IPS DF 4.7 (cell line): ENCODE data around the gene LRGUK.
"Not testable (repeated sequence)": the region's sequence is repeated elsewhere in the genome, so short reads cannot be mapped to it uniquely, and the experiment has no call there.

ENCODE experiments used
- DNase-seq: peaks from one replicate; pipeline ENCODE4 v3.0.0-alpha.2; 2013; ENCODE audit warnings: low spot score; ENCODE audit errors: extremely low read depth

The LRGUK gene

DNA sequence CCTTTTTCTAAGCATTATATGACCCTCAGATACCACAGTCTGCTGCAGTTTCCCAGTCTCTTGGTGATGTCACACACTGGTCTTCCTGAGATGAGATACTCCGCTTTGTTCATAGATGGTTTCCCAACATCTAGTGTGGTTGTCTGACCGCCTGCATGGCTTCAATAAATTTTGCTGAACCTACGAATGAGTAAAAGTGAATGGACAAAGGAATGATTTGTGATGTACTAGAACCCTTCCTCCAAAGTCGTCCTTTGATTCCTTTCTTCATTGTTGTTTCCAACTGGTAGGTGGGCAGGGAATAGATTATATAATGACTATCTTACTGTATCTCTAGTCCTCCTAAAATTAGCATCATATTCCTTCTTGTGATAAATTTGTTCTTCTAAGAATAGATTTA is 107.1 kb downstream of the LRGUK start:
- no peak for DNase-seq

- no peak for DNase-seq
Observed at GRCh38 chr7:134245253-134245652, 118.1 kb downstream of the LRGUK start.

- no peak for DNase-seq
Observed at GRCh38 chr7:134246347-134246746, 119.2 kb downstream of the LRGUK start.

DNA sequence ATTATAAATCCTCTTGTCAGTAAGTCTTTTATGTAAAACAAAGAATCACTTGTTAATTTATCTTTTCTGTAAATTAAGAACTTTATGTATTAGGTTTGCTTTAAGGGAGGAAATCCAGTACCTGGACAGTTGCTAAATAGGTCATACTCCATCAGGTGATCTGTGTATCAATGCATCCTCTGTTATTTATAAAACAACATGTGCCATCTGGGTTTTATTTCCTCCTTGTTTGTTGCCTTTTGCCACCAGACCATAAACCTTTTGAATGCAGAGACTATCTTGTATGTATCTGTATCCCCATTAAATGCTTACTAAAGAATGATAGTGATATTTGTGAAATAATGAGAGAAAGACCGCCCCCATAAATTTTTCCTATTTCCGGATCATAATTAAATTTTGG is 119.6 kb downstream of the LRGUK start:
- DNase-seq, result no peak

DNA sequence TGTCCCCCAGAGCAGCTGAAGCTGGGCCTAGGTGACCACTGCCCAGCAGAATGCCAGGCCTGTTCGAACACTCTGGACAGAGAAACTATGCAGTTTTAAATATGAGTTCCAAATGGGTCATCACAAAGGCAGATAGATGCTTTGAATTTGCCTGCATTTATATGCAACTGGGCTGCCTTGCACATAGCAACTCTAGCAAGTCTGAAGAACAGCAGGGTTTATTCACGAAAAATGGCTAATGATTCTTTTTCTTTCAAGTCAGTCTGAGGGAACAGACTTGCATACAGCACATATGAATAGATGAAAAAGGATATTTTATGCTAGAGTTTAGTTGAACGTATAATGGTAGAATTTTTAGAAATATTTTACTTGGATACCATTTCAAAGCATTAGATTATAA is 121.1 kb downstream of the LRGUK start:
- DNase-seq, result no peak

DNA sequence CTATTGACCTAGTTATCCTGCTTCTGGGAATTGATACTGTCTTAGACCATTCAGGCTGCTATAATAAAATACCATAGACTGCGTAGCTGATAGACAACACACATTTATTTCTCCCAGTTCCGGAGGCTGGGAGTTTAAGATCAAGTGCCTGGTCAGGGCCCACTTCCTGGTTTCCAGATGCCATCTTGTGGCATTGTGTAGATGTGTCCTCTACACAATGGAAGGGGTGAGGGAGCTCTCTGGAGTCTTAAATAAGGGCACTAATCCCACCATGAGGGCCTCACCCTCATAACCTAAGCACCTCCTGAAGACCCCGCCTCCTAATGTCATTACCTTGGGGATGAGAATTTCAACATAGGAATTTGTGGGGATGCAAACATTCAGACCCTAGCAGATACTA is 127.2 kb downstream of the LRGUK start:
- DNase-seq, result no peak

- peak; percentile 14 for DNase-seq
Observed at GRCh38 chr7:134255814-134256213, 128.7 kb downstream of the LRGUK start.

DNA sequence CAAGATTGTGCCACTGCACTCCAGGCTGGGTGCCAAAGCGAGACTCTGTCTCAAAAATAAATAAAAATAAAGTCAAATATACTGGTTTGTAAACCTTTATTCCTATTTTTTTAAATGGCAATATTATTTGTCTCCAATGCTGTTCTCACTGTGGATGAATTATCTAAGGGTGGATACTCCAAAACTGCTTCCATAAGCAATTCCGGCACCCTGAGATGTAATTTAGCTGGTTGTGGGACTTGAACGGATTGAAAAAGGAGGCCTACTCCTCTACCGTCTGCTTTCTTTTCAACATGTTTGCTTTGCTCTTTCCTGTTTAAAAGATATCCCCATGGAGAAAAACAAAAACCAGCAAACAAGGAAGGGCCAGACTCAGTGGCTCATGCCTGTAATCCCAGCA is 135.2 kb downstream of the LRGUK start:
- no peak for DNase-seq

- no peak for DNase-seq
Observed at GRCh38 chr7:134276951-134277350, 149.8 kb downstream of the LRGUK start.

GRCh38 chr7:134278502-134279153 is 151.5 kb downstream of the LRGUK start:
- DNase-seq, result no peak

DNA sequence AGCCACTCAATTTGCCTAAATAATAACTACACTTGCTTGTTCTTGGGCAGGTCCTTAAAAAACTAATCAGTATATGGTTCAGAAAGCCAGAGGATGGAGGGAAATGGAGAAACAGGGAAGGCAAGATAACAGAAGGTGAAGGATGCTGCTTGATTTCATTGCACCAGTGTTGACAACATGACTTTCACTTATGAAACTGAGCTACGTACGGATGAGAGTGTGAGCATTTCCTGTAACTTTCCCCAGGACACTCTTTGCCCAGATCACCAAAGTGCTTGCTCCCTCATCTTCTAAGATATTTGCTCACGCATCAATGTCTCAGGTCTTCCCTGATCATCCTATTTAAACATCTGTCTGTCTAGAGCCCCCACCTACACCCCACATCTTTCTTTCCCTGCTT is 152.2 kb downstream of the LRGUK start:
- DNase-seq, result no peak

GRCh38 chr7:134279898-134280297 is 152.8 kb downstream of the LRGUK start:
- DNase-seq, result no peak

GRCh38 chr7:134280508-134280907 is 153.4 kb downstream of the LRGUK start:
- no peak for DNase-seq

DNA sequence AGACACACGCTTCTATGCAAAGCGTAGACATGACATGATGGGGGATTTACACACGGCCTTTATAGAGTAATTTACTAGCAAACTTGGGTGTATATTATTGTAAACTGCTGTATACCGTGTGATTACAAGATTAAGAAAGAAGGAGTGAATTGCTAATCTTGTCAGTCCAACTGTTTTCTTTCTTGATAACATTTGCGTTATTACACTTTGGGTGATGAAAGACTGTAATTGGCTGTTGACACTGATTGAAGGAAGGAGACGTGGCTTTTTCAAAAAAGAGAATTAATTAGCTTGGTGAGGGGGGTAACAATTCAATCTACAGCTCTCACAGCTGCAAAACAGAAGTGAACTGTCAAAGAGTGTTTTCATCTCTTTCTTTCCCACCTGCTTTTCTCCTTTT is 156.9 kb downstream of the LRGUK start:
- no peak for DNase-seq

DNA sequence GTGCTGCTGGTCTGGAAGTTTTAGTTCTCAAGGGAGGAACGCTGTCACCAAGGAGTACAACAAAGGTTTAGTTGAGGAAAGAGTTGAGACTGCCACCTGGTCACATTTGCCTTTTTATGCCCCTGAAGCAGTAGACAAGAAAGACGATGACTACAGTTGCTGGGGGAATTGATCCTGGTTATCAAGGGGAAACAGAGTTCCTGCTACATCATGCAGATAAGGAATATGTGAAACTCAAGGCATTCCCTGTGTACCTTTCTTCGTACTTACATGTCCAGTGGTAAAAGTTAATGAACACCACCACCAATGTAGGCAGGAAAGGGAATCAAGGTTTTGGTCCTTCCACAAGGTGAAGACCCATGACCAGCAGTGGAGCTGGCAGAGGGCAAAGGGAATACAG is 157.8 kb downstream of the LRGUK start:
- DNase-seq, result no peak

- DNase-seq, result no peak
Observed at GRCh38 chr7:134287916-134288659, 160.9 kb downstream of the LRGUK start.

DNA sequence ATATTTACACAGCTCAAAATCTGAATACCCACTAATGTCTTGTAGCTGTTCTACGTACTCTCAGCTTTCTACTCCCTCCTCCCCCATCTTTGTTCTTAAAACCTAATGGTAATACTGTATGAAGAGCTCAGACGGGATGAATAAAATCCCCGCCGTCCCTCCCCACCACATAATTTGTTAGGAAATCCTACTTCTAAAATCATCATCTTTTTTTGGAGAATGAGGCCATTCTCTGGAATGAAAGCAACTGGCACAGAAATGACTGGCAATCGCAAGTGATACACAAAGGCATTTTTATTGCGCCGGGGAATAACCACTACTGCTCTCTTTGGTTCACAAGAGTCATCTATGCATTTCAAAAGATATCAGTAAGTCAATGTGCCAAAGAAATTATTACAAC is 162.3 kb downstream of the LRGUK start:
- no peak for DNase-seq

GRCh38 chr7:134289841-134290240 is 162.7 kb downstream of the LRGUK start:
- no peak for DNase-seq

DNA sequence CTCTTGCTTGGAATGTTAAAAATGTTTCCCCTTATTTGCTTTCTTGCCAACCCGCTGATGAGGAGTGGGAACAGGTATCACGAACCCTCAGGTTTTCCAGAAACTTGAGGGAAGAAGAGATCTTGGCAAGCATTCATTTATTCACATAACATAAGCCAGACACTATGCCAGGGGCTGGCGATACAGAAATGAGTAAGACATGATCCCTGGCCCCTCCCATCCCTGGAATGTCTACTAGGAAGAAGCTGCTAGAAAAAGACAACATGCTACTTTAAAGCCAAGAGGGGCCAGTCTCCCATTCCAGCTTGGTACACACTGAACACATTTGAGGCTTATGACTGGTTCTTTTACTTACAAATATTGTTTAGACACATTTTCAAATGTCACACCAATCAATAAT is 163.1 kb downstream of the LRGUK start:
- no peak for DNase-seq

GRCh38 chr7:134293002-134293740 is 166.0 kb downstream of the LRGUK start:
- DNase-seq, result no peak

- not testable (repeated sequence) for DNase-seq
Observed at GRCh38 chr7:134295982-134296381, 168.8 kb downstream of the LRGUK start.

DNA sequence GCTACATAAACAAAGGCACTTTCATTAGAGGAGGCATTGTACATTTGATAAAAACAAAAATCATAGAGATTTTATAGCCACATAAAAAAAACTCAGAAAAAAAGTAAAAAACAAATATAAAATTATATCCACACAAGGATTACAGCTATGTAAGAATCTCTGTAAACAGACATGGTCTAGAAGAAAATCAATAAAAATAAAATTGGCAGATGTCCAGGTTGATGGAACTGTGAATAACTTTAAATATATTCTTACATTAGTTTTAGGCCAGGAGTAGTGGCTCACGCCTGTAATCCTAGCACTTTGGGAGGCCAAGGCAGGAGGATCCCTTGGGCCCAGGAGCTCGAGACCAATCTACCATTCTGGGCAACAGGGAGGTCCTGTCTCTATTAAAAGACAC is 170.3 kb downstream of the LRGUK start:
- DNase-seq, result no peak
